SK-N-SH (cell line): Measurements from ENCODE around the gene SYT1. TPM values are rescaled to one million over a fixed set of nuclear protein-coding genes. Genes with fewer than 3 reads are reported as not detected.

Experiments
- CTCF ChIA-PET: fragments of 300-600, 350-600 bp; formaldehyde crosslinking; extraction: SDS; loops from one replicate; lab custom pipeline; 2021; lab: Yijun Ruan, JAX
- POLR2A ChIA-PET: fragments of 350-600 bp; sonication (Branson Sonifier 250); formaldehyde crosslinking; extraction: SDS; loops from one replicate; lab custom pipeline; 2020; ENCODE audit warnings: antibody characterized with exemption, inconsistent platforms; lab: Yijun Ruan, JAX
- DNase-seq: peaks from one replicate; pipeline ENCODE4 v3.0.0; 2012
- H2AFZ ChIP-seq: fragments of 200-600 bp; sonication (generic); 2 replicates; pipeline ENCODE4 v1.8.1; 2016; ENCODE audit warnings: antibody characterized with exemption, mild to moderate bottlenecking, low read depth
- H3F3A ChIP-seq: fragments of 200-600 bp; sonication (generic); replicated peaks from 2 replicates; pipeline ENCODE3; 2016; ENCODE audit warnings: antibody characterized with exemption, mild to moderate bottlenecking; ENCODE audit not compliant: insufficient read depth
- H3K27ac ChIP-seq, 2 experiments: fragments of 200-500 bp in 1 of 2; fragments of 200-600 bp in 1 of 2; sonication (Bioruptor generic) in 1 of 2; sonication (generic), shearing (Covaris generic) in 1 of 2; 2 replicates each; pipeline versions ENCODE4 v1.5.1 to v1.6.1; 2014 to 2016; ENCODE audit warnings: low read depth in 2 of 2, inconsistent platforms in 1 of 2, low read length in 1 of 2, mild to moderate bottlenecking in 1 of 2, mixed read lengths in 1 of 2
- H3K27me3 ChIP-seq: fragments of 200-600 bp; sonication (generic), shearing (Covaris generic); 2 replicates; pipeline ENCODE4 v1.6.1; 2016; ENCODE audit warnings: mixed run types; ENCODE audit not compliant: insufficient read depth
- H3K36me3 ChIP-seq, 2 experiments: fragments of 200-500 bp in 1 of 2; fragments of 200-600 bp in 1 of 2; sonication (Bioruptor generic) in 1 of 2; sonication (generic) in 1 of 2; replicated peaks in 1 of 2; 2 replicates each; pipeline versions ENCODE3 to v1.5.1; 2014 to 2016; ENCODE audit warnings: low read length in 1 of 2, mild to moderate bottlenecking in 1 of 2; ENCODE audit not compliant: insufficient read depth in 2 of 2, control insufficient read depth in 1 of 2
- H3K4me1 ChIP-seq, 2 experiments: fragments of 200-500 bp in 1 of 2; fragments of 200-600 bp in 1 of 2; sonication (Bioruptor generic) in 1 of 2; sonication (generic), shearing (Covaris generic) in 1 of 2; 2 replicates each; pipeline versions ENCODE4 v1.5.1 to v1.6.1; 2014 to 2016; ENCODE audit warnings: low read depth in 1 of 2, low read length in 1 of 2, mixed run types in 1 of 2; ENCODE audit not compliant: insufficient read depth in 2 of 2, control insufficient read depth in 1 of 2
- H3K4me2 ChIP-seq: fragments of 200-600 bp; sonication (generic), shearing (Covaris generic); 2 replicates; pipeline ENCODE4 v1.6.1; 2017; ENCODE audit warnings: mixed run types
- H3K4me3 ChIP-seq, 2 experiments: fragments of 200-500 bp in 1 of 2; fragments of 200-600 bp in 1 of 2; sonication (Bioruptor generic) in 1 of 2; sonication (generic), shearing (Covaris generic) in 1 of 2; 2 replicates each; pipeline versions ENCODE4 v1.5.1 to v1.8.1; 2014 to 2016; ENCODE audit warnings: low read depth in 2 of 2, inconsistent platforms in 1 of 2, low read length in 1 of 2, mild to moderate bottlenecking in 1 of 2, mixed read lengths in 1 of 2, moderate library complexity in 1 of 2
- H3K79me2 ChIP-seq: fragments of 200-600 bp; sonication (generic); 2 replicates; pipeline ENCODE4 v1.8.1; 2017; ENCODE audit warnings: mild to moderate bottlenecking; ENCODE audit not compliant: insufficient read depth
- H3K9ac ChIP-seq: fragments of 200-600 bp; sonication (generic); 2 replicates; pipeline ENCODE4 v1.6.1; 2017; ENCODE audit warnings: mixed run types
- H3K9me2 ChIP-seq: fragments of 200-600 bp; sonication (generic); 2 replicates; pipeline ENCODE4 v1.6.1; 2017; ENCODE audit warnings: mixed run types
- H3K9me3 ChIP-seq: fragments of 200-600 bp; sonication (generic); 2 replicates; pipeline ENCODE4 v1.6.1; 2017; ENCODE audit warnings: mixed run types, mild to moderate bottlenecking, moderate library complexity
- H4K20me1 ChIP-seq: fragments of 200-600 bp; sonication (generic); 2 replicates; pipeline ENCODE4 v1.6.1; 2017; ENCODE audit warnings: mild to moderate bottlenecking, mixed run types; ENCODE audit not compliant: insufficient read depth
- CHD2 ChIP-seq: fragments of 150-350 bp; IDR thresholded peaks from 2 replicates; pipeline ENCODE4 v1.6.1; 2018; ENCODE audit warnings: low read length; ENCODE audit not compliant: partially characterized antibody
- EZH2phosphoT487 ChIP-seq: fragments of 200-600 bp; sonication (generic); IDR thresholded peaks from 2 replicates; pipeline ENCODE4 v1.6.1; 2017; ENCODE audit warnings: low read depth, mixed run types, mild to moderate bottlenecking, antibody characterized with exemption, moderate library complexity, borderline replicate concordance
- FOSL2 ChIP-seq: IDR thresholded peaks from 2 replicates; pipeline ENCODE4 v1.4.0; 2012; ENCODE audit warnings: low read depth, mild to moderate bottlenecking, moderate library complexity, borderline replicate concordance
- GATA2 ChIP-seq: sonication (generic); formaldehyde crosslinking; IDR thresholded peaks from 2 replicates; pipeline ENCODE4 v1.5.0; 2020; ENCODE audit warnings: mild to moderate bottlenecking, missing genetic modification reagents
- JUND ChIP-seq: IDR thresholded peaks from 2 replicates; pipeline ENCODE4 v1.4.0; 2012
- MXI1 ChIP-seq: IDR thresholded peaks from 2 replicates; pipeline ENCODE4 v1.6.1; 2012; ENCODE audit warnings: mild to moderate bottlenecking, low read depth, low read length, improper control_type of control experiment
- NFIC ChIP-seq: IDR thresholded peaks from 2 replicates; pipeline ENCODE4 v1.4.0; 2012; ENCODE audit warnings: borderline replicate concordance
- POLR2AphosphoS5 ChIP-seq: IDR thresholded peaks from 2 replicates; pipeline ENCODE4 v1.6.1; 2012; ENCODE audit warnings: low read depth, low read length
- SIN3A ChIP-seq: IDR thresholded peaks from 2 replicates; pipeline ENCODE4 v1.6.1; 2012; ENCODE audit warnings: low read depth, mild to moderate bottlenecking, low read length, moderate library complexity, borderline replicate concordance
- TCF12 ChIP-seq: IDR thresholded peaks from 2 replicates; pipeline ENCODE4 v1.4.0; 2012
- TEAD4 ChIP-seq: IDR thresholded peaks from 2 replicates; pipeline ENCODE4 v1.4.0; 2012; ENCODE audit warnings: mild to moderate bottlenecking, borderline replicate concordance; ENCODE audit not compliant: insufficient read depth
- WGBS: methylation state at CpG from one replicate; pipeline ENCODE4 v1.1.6; 2017; ENCODE audit warnings: low lambda C conversion rate; 5-methylcytosine and 5-hydroxymethylcytosine counted together
- polyA plus RNA-seq, 3 experiments: library from polyadenylated mRNA; depleted of rRNA; stranded (reverse); fragments of >200 nt; gene quantifications; 2 replicates each; pipeline ENCODE4 v1.2.3, GENCODE V29; 2012
- TF ChIP-seq, protein P1 (sequence below): fragments of 150-350 bp; IDR thresholded peaks from 2 replicates; pipeline ENCODE4 v1.6.1; 2016; ENCODE audit warnings: mild to moderate bottlenecking, low read depth, low read length
- TF ChIP-seq, protein P2 (sequence below): IDR thresholded peaks from 2 replicates; pipeline ENCODE4 v1.4.0; 2012; ENCODE audit warnings: low read depth
- TF ChIP-seq, protein P3 (sequence below): IDR thresholded peaks from 2 replicates; pipeline ENCODE4; 2012

The SYT1 gene
- polyA plus RNA-seq, 1 of the 3 experiments (the other 2 are of a cell fraction), result 12.7 TPM

DNA sequence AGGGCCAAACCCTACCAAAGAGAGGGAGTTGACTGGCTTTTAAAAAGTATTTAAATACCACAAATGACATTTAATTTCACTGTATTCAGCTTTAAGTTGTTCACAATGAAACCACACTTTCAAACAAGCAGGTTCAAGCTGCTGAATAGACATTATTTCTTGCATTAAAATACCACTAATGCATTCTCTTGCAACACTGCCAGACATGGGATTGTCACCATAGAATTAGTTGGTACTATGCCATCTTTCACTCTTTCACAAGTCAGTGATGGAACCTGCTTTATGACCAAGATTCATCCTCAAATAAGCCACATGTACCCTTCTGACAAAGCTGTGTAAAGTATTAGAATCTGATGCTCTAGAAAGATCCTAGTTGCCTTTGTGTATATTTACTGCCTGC lies 586.8 kb downstream of the SYT1 start:
- H3K27ac ChIP-seq, result peak overlapping the region in 1 of 2 experiments; percentile 45; a peak in 2 of 4 replicates
- peaks cover 16 to 19% of the 10 kb centered on the region in 2 experiments for H3K36me3 ChIP-seq
- no peak for DNase-seq
- H2AFZ ChIP-seq, result no peak overlapping the region
- H3K9ac ChIP-seq, result no peak overlapping the region
- H3K9me3 ChIP-seq, result no peaks in the 10 kb centered on the region
- ChIA-PET CTCF (no interaction called here), POLR2A (no interaction called here)
- H3K79me2 ChIP-seq, result no peaks in the 10 kb centered on the region
- H3K27me3 ChIP-seq, result no peaks in the 10 kb centered on the region
- no peaks in the 10 kb centered on the region for H3K9me2 ChIP-seq
- H3K4me2 ChIP-seq, result no peak overlapping the region
- H3F3A ChIP-seq, result peaks cover 5% of the 10 kb centered on the region
- no peak for TF ChIP-seq NFIC
- no peak for TF ChIP-seq MXI1
- no peak for TF ChIP-seq CHD2
- TF ChIP-seq, protein P1, sequence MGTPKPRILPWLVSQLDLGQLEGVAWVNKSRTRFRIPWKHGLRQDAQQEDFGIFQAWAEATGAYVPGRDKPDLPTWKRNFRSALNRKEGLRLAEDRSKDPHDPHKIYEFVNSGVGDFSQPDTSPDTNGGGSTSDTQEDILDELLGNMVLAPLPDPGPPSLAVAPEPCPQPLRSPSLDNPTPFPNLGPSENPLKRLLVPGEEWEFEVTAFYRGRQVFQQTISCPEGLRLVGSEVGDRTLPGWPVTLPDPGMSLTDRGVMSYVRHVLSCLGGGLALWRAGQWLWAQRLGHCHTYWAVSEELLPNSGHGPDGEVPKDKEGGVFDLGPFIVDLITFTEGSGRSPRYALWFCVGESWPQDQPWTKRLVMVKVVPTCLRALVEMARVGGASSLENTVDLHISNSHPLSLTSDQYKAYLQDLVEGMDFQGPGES, result no peak
- H3K4me3 ChIP-seq, result no peak overlapping the region
- no peaks in the 10 kb centered on the region for H4K20me1 ChIP-seq
- peaks cover 0 to 4% of the 10 kb centered on the region in 2 experiments; a peak in 2 of 4 replicates for H3K4me1 ChIP-seq

DNA sequence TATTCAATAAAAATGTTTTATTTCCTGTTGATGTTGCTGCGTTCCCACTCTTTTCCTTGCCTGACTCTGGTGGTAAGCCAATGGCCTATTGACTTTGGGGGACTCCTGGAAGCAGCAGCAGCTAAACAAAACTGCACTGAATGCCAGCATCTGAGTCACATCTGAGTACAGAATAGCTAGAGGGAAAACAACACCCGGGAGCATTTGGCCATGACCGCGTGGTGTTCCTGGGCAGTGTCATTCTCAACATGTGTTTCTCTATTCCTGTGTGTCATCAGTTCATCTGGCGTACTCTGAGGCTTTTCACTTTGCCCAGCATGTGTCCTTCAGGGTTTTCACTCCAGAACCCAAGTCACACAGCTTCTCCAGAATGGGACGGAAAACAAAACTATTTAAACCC lies 587.4 kb downstream of the SYT1 start:
- H3K79me2 ChIP-seq, result no peaks in the 10 kb centered on the region
- H3K4me2 ChIP-seq, result no peak overlapping the region
- ChIA-PET POLR2A (no interaction called here), CTCF (no interaction called here)
- H3K9me3 ChIP-seq, result no peaks in the 10 kb centered on the region
- 37% methylated on average over 6 of the region's 6 CpGs for WGBS
- no peak overlapping the region for H2AFZ ChIP-seq
- peaks cover 5% of the 10 kb centered on the region for H3F3A ChIP-seq
- H3K4me1 ChIP-seq, result peaks cover 0 to 4% of the 10 kb centered on the region in 2 experiments; a peak in 2 of 4 replicates
- H3K36me3 ChIP-seq, result peaks cover 10 to 18% of the 10 kb centered on the region in 2 experiments
- no peaks in the 10 kb centered on the region for H3K9me2 ChIP-seq
- H3K27me3 ChIP-seq, result no peaks in the 10 kb centered on the region
- TF ChIP-seq FOSL2 (peak; percentile 56; the same call in 1 of the 2 replicates), JUND (peak; percentile 29; the same call in 1 of the 2 replicates), MXI1 (peak; percentile 74; the same call in 1 of the 2 replicates), POLR2AphosphoS5 (0 out of 2 replicates have a peak, but pooled peaks have one; percentile 17), TEAD4 (no peak), NFIC (peak; percentile 64), EZH2phosphoT487 (no peak), SIN3A (peak; percentile 76; the same call in 1 of the 2 replicates), GATA2 (no peak), TCF12 (peak; percentile 87)
- TF ChIP-seq, protein P2, sequence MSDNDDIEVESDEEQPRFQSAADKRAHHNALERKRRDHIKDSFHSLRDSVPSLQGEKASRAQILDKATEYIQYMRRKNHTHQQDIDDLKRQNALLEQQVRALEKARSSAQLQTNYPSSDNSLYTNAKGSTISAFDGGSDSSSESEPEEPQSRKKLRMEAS, result peak; percentile 89
- TF ChIP-seq, protein P3, sequence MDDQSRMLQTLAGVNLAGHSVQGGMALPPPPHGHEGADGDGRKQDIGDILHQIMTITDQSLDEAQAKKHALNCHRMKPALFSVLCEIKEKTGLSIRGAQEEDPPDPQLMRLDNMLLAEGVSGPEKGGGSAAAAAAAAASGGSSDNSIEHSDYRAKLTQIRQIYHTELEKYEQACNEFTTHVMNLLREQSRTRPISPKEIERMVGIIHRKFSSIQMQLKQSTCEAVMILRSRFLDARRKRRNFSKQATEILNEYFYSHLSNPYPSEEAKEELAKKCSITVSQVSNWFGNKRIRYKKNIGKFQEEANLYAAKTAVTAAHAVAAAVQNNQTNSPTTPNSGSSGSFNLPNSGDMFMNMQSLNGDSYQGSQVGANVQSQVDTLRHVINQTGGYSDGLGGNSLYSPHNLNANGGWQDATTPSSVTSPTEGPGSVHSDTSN, result peak; percentile 55; the same call in 1 of the 2 replicates
- no peaks in the 10 kb centered on the region for H4K20me1 ChIP-seq
- H3K9ac ChIP-seq, result no peak overlapping the region
- DNase-seq, result peak; percentile 23
- H3K4me3 ChIP-seq, result no peak overlapping the region
- H3K27ac ChIP-seq, result peak overlapping the region in 1 of 2 experiments; percentile 45; a peak in 2 of 4 replicates
